ENCODE measurements around the gene SIL1. TPM values are rescaled to one million over a fixed set of nuclear protein-coding genes. Genes with fewer than 3 reads are reported as not detected.
"Not testable (repeated sequence)": the region's sequence is repeated elsewhere in the genome, so short reads cannot be mapped to it uniquely, and the experiment has no call there.

The SIL1 gene
- polyA plus RNA-seq, 4 donors, result 47.9 to 58.9 (median 52.1) TPM

GRCh38 chr5:138932171-138932810 lies 265.9 kb downstream of the SIL1 start:
- no peak for DNase-seq (ENCODE audit: low read depth in 4 of 4, low spot score in 3 of 4)

GRCh38 chr5:138930371-138931097 lies 267.6 kb downstream of the SIL1 start:
- DNase-seq (ENCODE audit: low read depth in 4 of 4, low spot score in 3 of 4), result no peak

GRCh38 chr5:138929571-138929955 lies 268.6 kb downstream of the SIL1 start:
- no peak for DNase-seq (ENCODE audit: low read depth in 4 of 4, low spot score in 3 of 4)

- DNase-seq (ENCODE audit: low read depth in 4 of 4, low spot score in 3 of 4), result no peak
Measured at GRCh38 chr5:138927979-138928378, 270.2 kb downstream of the SIL1 start.

GRCh38 chr5:138927544-138927943 lies 270.6 kb downstream of the SIL1 start:
- DNase-seq (ENCODE audit: low read depth in 4 of 4, low spot score in 3 of 4), result no peak

GRCh38 chr5:138926688-138927448 lies 271.3 kb downstream of the SIL1 start:
- no peak for DNase-seq (ENCODE audit: low read depth in 4 of 4, low spot score in 3 of 4)

GRCh38 chr5:138926257-138926656 lies 271.9 kb downstream of the SIL1 start:
- DNase-seq (ENCODE audit: low read depth in 4 of 4, low spot score in 3 of 4), result no peak

- no peak for DNase-seq (ENCODE audit: low read depth in 4 of 4, low spot score in 3 of 4)
Measured at GRCh38 chr5:138925090-138925635, 273.0 kb downstream of the SIL1 start.

- no peak for DNase-seq (ENCODE audit: low read depth in 4 of 4, low spot score in 3 of 4)
Measured at GRCh38 chr5:138922494-138922893, 275.7 kb downstream of the SIL1 start.

- not testable (repeated sequence) for DNase-seq (ENCODE audit: low read depth in 4 of 4, low spot score in 3 of 4)
Measured at GRCh38 chr5:138921362-138921761, 276.8 kb downstream of the SIL1 start.

- DNase-seq (ENCODE audit: low read depth in 4 of 4, low spot score in 3 of 4), result no peak
Measured at GRCh38 chr5:138920181-138920580, 278.0 kb downstream of the SIL1 start.

- DNase-seq (ENCODE audit: low read depth in 4 of 4, low spot score in 3 of 4), result no peak
Measured at GRCh38 chr5:138918686-138919085, 279.5 kb downstream of the SIL1 start.

GRCh38 chr5:138914338-138914737 lies 283.8 kb downstream of the SIL1 start:
- DNase-seq (ENCODE audit: low read depth in 4 of 4, low spot score in 3 of 4), result no peak

- no peak for DNase-seq (ENCODE audit: low read depth in 4 of 4, low spot score in 3 of 4)
Measured at GRCh38 chr5:138913773-138914172, 284.4 kb downstream of the SIL1 start.

GRCh38 chr5:138912093-138912492 lies 286.1 kb downstream of the SIL1 start:
- no peak for DNase-seq (ENCODE audit: low read depth in 4 of 4, low spot score in 3 of 4)

GRCh38 chr5:138911441-138911840 lies 286.7 kb downstream of the SIL1 start:
- DNase-seq (ENCODE audit: low read depth in 4 of 4, low spot score in 3 of 4), result no peak

GRCh38 chr5:138910546-138911185 lies 287.5 kb downstream of the SIL1 start:
- DNase-seq (ENCODE audit: low read depth in 4 of 4, low spot score in 3 of 4), result no peak

GRCh38 chr5:138909734-138910133 lies 288.4 kb downstream of the SIL1 start:
- no peak for DNase-seq (ENCODE audit: low read depth in 4 of 4, low spot score in 3 of 4)

GRCh38 chr5:138905541-138905940 lies 292.6 kb downstream of the SIL1 start:
- no peak for DNase-seq (ENCODE audit: low read depth in 4 of 4, low spot score in 3 of 4)

- DNase-seq (ENCODE audit: low read depth in 4 of 4, low spot score in 3 of 4), result no peak
Measured at GRCh38 chr5:138903130-138903775, 294.9 kb downstream of the SIL1 start.
